ENCODE data around the gene RNF187. TPM values are rescaled to one million over a fixed set of nuclear protein-coding genes. Genes with fewer than 3 reads are reported as not detected.

RNF187 gene
- total RNA-seq, 1 experiment from 2014 or later, result 137 TPM

DNA sequence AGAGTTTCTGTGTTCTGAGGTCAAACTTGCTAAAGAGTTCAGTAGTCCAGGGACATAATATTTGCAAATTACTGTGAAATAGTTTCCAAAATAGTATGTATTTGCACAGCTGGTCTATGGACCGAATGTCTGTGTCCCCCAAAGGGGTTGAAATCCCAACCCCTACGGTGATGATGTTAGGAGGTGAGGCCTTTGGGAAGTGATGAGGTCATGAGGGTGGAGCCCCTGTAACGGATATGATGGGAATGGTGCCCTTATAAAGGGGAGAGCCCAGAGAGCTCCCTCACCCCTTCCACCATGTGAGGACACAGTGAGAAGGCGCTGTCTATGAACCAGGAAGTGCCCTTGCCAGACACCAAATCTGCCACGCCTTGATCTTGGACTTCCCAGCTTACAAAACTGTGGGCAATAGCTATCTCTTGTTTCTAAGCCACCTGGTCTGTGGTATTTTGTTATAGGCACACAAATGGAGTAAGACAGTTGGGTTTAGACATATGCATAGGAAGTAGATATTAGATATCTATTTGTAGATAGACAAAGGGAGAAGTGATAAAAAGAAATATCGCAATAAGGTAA is 21.7 kb downstream of the RNF187 start:
- no peak for DNase-seq (ENCODE audit: low read depth, low spot score)

DNA sequence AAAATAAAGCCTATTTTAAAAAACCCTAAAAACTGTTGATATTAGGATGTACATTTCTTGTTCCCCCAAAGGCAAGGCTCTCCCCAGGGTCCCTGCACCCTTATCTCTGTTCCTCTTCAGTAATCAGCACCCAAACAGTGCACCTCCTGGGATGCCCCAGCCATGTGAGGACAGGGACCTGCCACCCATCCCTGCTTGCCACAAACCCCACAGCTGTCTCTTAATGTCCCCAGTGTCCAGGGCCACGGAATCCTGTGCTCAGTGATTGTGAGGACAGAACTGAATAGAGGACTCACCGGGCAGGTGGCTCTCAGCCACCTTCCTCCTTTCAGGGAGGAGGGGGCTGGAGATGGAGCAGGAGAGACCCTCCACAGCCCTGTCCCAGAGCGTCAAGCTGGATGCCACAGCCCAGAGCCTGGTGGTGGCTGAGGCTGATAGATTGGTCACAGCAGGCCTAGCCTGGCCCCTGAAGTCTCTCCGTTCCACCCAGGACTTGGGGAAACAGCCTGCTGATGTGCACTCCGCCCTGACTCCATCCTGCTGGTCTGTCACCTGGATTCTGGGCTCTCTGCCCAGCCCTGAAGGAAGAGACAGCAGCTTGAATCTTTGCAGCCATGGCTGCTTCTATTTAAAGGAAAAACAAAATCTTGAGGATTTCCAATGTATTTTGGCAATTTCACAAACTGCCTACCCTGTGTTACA is 23.1 kb downstream of the RNF187 start:
- Histone ChIP-seq H3K9me2 (ENCODE audit: insufficient read depth) (no peaks in the 10 kb centered on the region), H3K27ac (ENCODE audit: low read depth, low read length) (no peak overlapping the region), H3K9ac (ENCODE audit: low read length) (no peak overlapping the region), H3K4me3 (replicated peaks in 1 of 2; ENCODE audit: low read depth in 1 of 2, low read length in 2 of 2) (no peak overlapping the region), H3K79me2 (ENCODE audit: insufficient read depth, low read length) (no peaks in the 10 kb centered on the region), H3K9me3 (ENCODE audit: control insufficient read depth in 1 of 2, insufficient read depth in 1 of 2, low read depth in 1 of 2, low read length in 2 of 2) (no peaks in the 10 kb centered on the region), H3K36me3 (ENCODE audit: control insufficient read depth in 1 of 2, insufficient read depth in 2 of 2, low read length in 2 of 2) (no peaks in the 10 kb centered on the region), H3K4me1 (ENCODE audit: control insufficient read depth in 1 of 2, insufficient read depth in 2 of 2, low read length in 2 of 2) (no peaks in the 10 kb centered on the region), H3K27me3 (ENCODE audit: insufficient read depth, low read length) (peaks cover 5% of the 10 kb centered on the region), H2AFZ (ENCODE audit: low read depth, low read length, poor library complexity, severe bottlenecking) (no peak overlapping the region), H3K4me2 (ENCODE audit: low read length) (no peak overlapping the region), H4K20me1 (ENCODE audit: insufficient read depth) (no peaks in the 10 kb centered on the region)
- intact Hi-C loops (cut with micrococcal nuclease), result no loop called here
- DNase-seq (ENCODE audit: low read depth, low spot score) (no peak), ATAC-seq (no peak)
- ChIA-PET RAD21 (ENCODE audit: low non-redundant PET in 1 of 2, low total read pairs in 2 of 2, uncharacterized antibody in 2 of 2, unreplicated experiment in 2 of 2) (no interaction called here), CTCF (no interaction called here), POLR2A (no interaction called here)
- BruUV-seq (replicated peaks), result no TSS peak
- TF ChIP-seq SRF (IDR thresholded peaks at IDR 0.05; ENCODE audit: low read depth), result no peak
- no peak for TF ChIP-seq SIN3A (IDR thresholded peaks at IDR 0.05; ENCODE audit: low read depth)
- TF ChIP-seq RAD21 (IDR thresholded peaks at IDR 0.05; ENCODE audit: low read depth), result no peak
- TF ChIP-seq EGR1 (IDR thresholded peaks at IDR 0.05; ENCODE audit: low read depth), result no peak
- no peak for TF ChIP-seq POLR2A (IDR thresholded peaks at IDR 0.05; ENCODE audit: borderline replicate concordance, extremely low read depth, insufficient read depth, insufficient read length)
- TF ChIP-seq, protein P1, sequence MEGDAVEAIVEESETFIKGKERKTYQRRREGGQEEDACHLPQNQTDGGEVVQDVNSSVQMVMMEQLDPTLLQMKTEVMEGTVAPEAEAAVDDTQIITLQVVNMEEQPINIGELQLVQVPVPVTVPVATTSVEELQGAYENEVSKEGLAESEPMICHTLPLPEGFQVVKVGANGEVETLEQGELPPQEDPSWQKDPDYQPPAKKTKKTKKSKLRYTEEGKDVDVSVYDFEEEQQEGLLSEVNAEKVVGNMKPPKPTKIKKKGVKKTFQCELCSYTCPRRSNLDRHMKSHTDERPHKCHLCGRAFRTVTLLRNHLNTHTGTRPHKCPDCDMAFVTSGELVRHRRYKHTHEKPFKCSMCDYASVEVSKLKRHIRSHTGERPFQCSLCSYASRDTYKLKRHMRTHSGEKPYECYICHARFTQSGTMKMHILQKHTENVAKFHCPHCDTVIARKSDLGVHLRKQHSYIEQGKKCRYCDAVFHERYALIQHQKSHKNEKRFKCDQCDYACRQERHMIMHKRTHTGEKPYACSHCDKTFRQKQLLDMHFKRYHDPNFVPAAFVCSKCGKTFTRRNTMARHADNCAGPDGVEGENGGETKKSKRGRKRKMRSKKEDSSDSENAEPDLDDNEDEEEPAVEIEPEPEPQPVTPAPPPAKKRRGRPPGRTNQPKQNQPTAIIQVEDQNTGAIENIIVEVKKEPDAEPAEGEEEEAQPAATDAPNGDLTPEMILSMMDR (IDR thresholded peaks at IDR 0.05 in 2 of 3, conservative IDR thresholded peaks at IDR 0.05 in 1 of 3; ENCODE audit: borderline replicate concordance in 1 of 3, insufficient read depth in 1 of 3, low read depth in 2 of 3, low read length in 2 of 3), result no peak
- no peak for TF ChIP-seq TCF7L2 (IDR thresholded peaks at IDR 0.05; ENCODE audit: borderline replicate concordance, extremely low read depth, insufficient read depth, insufficient read length)
- no peak for TF ChIP-seq JUND (IDR thresholded peaks at IDR 0.05)
- TF ChIP-seq ZNF274 (IDR thresholded peaks at IDR 0.05; ENCODE audit: low read depth, low read length), result no peak
- no peak for TF ChIP-seq SP1 (IDR thresholded peaks at IDR 0.05; ENCODE audit: low read depth)
- TF ChIP-seq CBX3 (IDR thresholded peaks at IDR 0.05; ENCODE audit: low read depth), result no peak
- TF ChIP-seq, protein P2, sequence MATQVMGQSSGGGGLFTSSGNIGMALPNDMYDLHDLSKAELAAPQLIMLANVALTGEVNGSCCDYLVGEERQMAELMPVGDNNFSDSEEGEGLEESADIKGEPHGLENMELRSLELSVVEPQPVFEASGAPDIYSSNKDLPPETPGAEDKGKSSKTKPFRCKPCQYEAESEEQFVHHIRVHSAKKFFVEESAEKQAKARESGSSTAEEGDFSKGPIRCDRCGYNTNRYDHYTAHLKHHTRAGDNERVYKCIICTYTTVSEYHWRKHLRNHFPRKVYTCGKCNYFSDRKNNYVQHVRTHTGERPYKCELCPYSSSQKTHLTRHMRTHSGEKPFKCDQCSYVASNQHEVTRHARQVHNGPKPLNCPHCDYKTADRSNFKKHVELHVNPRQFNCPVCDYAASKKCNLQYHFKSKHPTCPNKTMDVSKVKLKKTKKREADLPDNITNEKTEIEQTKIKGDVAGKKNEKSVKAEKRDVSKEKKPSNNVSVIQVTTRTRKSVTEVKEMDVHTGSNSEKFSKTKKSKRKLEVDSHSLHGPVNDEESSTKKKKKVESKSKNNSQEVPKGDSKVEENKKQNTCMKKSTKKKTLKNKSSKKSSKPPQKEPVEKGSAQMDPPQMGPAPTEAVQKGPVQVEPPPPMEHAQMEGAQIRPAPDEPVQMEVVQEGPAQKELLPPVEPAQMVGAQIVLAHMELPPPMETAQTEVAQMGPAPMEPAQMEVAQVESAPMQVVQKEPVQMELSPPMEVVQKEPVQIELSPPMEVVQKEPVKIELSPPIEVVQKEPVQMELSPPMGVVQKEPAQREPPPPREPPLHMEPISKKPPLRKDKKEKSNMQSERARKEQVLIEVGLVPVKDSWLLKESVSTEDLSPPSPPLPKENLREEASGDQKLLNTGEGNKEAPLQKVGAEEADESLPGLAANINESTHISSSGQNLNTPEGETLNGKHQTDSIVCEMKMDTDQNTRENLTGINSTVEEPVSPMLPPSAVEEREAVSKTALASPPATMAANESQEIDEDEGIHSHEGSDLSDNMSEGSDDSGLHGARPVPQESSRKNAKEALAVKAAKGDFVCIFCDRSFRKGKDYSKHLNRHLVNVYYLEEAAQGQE (IDR thresholded peaks at IDR 0.05; ENCODE audit: low read depth), result no peak

More for the DNA sequence above, 21.7 kb downstream of the RNF187 start:
- Histone ChIP-seq H3K4me1 (ENCODE audit: control insufficient read depth in 1 of 2, insufficient read depth in 2 of 2, low read length in 2 of 2) (no peaks in the 10 kb centered on the region), H3K36me3 (ENCODE audit: control insufficient read depth in 1 of 2, insufficient read depth in 2 of 2, low read length in 2 of 2) (no peaks in the 10 kb centered on the region), H3K27me3 (ENCODE audit: insufficient read depth, low read length) (peaks cover 5% of the 10 kb centered on the region), H3K9ac (ENCODE audit: low read length) (no peak overlapping the region), H3K27ac (ENCODE audit: low read depth, low read length) (no peak overlapping the region), H3K79me2 (ENCODE audit: insufficient read depth, low read length) (no peaks in the 10 kb centered on the region), H3K9me2 (ENCODE audit: insufficient read depth) (no peaks in the 10 kb centered on the region), H3K4me3 (replicated peaks in 1 of 2; ENCODE audit: low read depth in 1 of 2, low read length in 2 of 2) (no peak overlapping the region), H4K20me1 (ENCODE audit: insufficient read depth) (no peaks in the 10 kb centered on the region), H3K4me2 (ENCODE audit: low read length) (no peak overlapping the region), H3K9me3 (ENCODE audit: control insufficient read depth in 1 of 2, insufficient read depth in 1 of 2, low read depth in 1 of 2, low read length in 2 of 2) (no peaks in the 10 kb centered on the region), H2AFZ (ENCODE audit: low read depth, low read length, poor library complexity, severe bottlenecking) (no peak overlapping the region)
- no TSS peak for BruUV-seq (replicated peaks)
- TF ChIP-seq CEBPB (IDR thresholded peaks at IDR 0.05; ENCODE audit: low read depth), result no peak
- TF ChIP-seq POLR2AphosphoS5 (IDR thresholded peaks at IDR 0.05; ENCODE audit: low read depth, low read length), result no peak
- TF ChIP-seq CBX3 (IDR thresholded peaks at IDR 0.05; ENCODE audit: low read depth), result no peak
- no peak for TF ChIP-seq SIN3A (IDR thresholded peaks at IDR 0.05; ENCODE audit: low read depth)
- ChIA-PET RAD21 (ENCODE audit: low non-redundant PET in 1 of 2, low total read pairs in 2 of 2, uncharacterized antibody in 2 of 2, unreplicated experiment in 2 of 2) (no interaction called here), POLR2A (no interaction called here), CTCF (no interaction called here)
- ATAC-seq, result no peak
- intact Hi-C loops (cut with micrococcal nuclease), result no loop called here

All from HCT116 (cell line).